Upper lobe of left lung (tissue), 4 donors: ENCODE data around the gene OPCML.

Experiments
- POLR2A ChIP-seq, 4 donors: fragments of 450-650 bp; IDR thresholded peaks; one replicate each; pipeline ENCODE4 v1.5.1; 2016 to 2017; ENCODE audit warnings: antibody characterized with exemption in 4 of 4, mild to moderate bottlenecking in 2 of 4
- TF ChIP-seq, protein P1 (sequence below), 6 experiments: fragments of 450-650 bp in 4 of 6; fragments of 200-600 bp in 2 of 6; sonication (generic) in 2 of 6; IDR thresholded peaks; one replicate each; pipeline ENCODE4 v1.5.1; 2016 to 2019; ENCODE audit warnings: antibody characterized with exemption in 6 of 6

DNA sequence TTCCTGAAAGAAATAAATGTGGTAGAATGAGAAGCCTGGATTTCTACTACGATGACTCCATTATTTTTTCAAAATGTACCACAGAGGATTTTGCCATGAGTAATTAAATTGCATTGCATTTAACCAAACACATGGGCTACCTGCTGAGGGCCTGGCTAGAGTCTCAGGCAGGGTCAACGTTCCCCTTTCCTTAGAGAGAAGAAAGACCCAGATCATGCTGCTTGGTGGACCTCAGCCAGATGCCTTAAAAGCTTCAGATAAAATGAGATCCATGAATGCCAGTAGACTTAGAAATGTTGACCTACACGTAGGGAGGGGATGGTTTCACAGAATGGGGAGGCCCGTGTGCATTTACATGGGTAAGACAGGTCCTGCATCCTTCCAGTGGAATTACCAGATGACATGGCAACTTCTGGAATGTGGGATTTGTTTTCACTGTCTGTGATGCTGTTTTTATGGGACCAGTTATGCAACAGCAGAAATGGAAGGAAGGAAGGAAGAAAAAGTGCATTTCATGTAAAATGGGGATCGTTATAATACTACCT is 1092.5 kb downstream of the OPCML start:
- TF ChIP-seq, protein P1, sequence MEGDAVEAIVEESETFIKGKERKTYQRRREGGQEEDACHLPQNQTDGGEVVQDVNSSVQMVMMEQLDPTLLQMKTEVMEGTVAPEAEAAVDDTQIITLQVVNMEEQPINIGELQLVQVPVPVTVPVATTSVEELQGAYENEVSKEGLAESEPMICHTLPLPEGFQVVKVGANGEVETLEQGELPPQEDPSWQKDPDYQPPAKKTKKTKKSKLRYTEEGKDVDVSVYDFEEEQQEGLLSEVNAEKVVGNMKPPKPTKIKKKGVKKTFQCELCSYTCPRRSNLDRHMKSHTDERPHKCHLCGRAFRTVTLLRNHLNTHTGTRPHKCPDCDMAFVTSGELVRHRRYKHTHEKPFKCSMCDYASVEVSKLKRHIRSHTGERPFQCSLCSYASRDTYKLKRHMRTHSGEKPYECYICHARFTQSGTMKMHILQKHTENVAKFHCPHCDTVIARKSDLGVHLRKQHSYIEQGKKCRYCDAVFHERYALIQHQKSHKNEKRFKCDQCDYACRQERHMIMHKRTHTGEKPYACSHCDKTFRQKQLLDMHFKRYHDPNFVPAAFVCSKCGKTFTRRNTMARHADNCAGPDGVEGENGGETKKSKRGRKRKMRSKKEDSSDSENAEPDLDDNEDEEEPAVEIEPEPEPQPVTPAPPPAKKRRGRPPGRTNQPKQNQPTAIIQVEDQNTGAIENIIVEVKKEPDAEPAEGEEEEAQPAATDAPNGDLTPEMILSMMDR (IDR thresholded peaks at IDR 0.05) = no peak
- no peak for TF ChIP-seq POLR2A (IDR thresholded peaks at IDR 0.05)
